Ovary (tissue), 3 donors: Measurements from ENCODE around the gene GNRH2.

Experiments used
- CTCF ChIP-seq, 3 donors: fragments of 450-650 bp in 2 of 3; fragments of 200-600 bp in 1 of 3; IDR thresholded peaks; one replicate each; pipeline versions ENCODE4 v1.5.1 to v1.8.0; 2016 to 2022; ENCODE audit warnings: antibody characterized with exemption in 3 of 3, mild to moderate bottlenecking in 1 of 3
- POLR2A ChIP-seq: fragments of 450-650 bp; IDR thresholded peaks from one replicate; pipeline ENCODE4 v1.6.1; 2017; ENCODE audit warnings: antibody characterized with exemption, mild to moderate bottlenecking, moderate library complexity
- donor health status: DM: no; HTN: no; CAD: no.

DNA sequence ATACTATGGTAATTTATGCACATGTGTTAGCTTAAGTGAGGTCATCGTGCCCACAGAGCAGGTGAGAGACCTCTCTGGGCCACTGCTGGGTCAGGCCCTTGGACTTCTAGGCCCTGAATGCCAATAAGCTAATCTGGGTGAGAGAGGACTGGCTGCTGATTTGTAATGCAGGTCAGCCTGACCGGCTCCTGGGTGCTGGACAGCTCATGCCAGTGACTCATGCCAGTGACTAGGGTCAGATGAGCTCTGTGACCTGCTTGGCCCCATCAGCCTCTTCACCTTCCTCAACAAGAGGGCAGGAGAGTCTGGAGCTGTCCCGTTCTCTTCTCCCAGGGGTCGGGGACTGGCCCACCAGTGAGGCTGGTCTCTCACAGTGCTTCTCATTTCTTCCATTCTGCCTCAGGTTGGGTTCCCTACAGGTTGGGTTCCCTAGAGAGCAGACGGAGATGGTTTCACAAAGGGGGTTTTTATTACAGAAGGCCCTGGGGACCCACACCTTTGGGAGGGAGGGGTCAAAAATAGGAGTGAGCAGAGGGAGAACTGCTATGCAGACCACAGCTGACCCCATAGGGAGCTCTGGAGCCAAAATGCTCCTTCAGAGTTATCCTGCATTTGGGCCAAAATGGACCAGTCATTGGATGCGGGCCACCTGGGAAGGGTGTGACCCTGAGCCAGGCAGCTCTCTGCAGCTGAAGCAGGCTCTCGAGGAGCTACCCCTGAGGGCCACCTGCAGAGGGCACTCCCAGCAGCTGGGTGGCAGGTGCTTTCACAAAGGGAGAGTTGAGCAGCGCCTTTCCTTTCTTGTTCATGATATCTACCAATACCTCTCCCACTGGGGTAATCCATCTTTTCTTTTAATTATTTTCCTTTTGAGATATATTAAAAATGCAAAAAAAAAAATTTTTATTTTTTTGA lies 25.8 kb downstream of the GNRH2 start:
- TF ChIP-seq CTCF (IDR thresholded peaks at IDR 0.05) (no peak), POLR2A (no peak)
